ENCODE data around the gene NUP155.
"Not testable (repeated sequence)": the region's sequence is repeated elsewhere in the genome, so short reads cannot be mapped to it uniquely, and the experiment has no call there.

Gene NUP155

GRCh38 chr5:37370864-37371726, at the start of gene NUP155:
Gene NUP155, minus strand, starts transcription at chr5:37371106. Its CDS starts 129 bp downstream, at chr5:37370977.
- peak; percentile 91 for DNase-seq (ENCODE audit: low spot score)

GRCh38 chr5:37417347-37417746, 46.4 kb upstream of the NUP155 start:
- DNase-seq (ENCODE audit: low spot score): no peak

GRCh38 chr5:37415456-37415855, 44.5 kb upstream of the NUP155 start:
- DNase-seq (ENCODE audit: low spot score): not testable (repeated sequence)

GRCh38 chr5:37412515-37412914, 41.6 kb upstream of the NUP155 start:
- DNase-seq (ENCODE audit: low spot score): no peak

GRCh38 chr5:37400501-37400900, 29.6 kb upstream of the NUP155 start:
- DNase-seq (ENCODE audit: low spot score): no peak

GRCh38 chr5:37396352-37396751, 25.4 kb upstream of the NUP155 start:
- DNase-seq (ENCODE audit: low spot score): no peak

GRCh38 chr5:37391591-37391990, 20.7 kb upstream of the NUP155 start:
- DNase-seq (ENCODE audit: low spot score): no peak

- DNase-seq (ENCODE audit: low spot score): peak; percentile 92
Measured at GRCh38 chr5:37379100-37379628, 8.3 kb upstream of the NUP155 start, which contains the start of gene WDR70. Gene WDR70, plus strand, starts transcription at chr5:37379318. Its CDS starts 50 bp downstream, at chr5:37379368.

GRCh38 chr5:37378066-37378465, 7.2 kb upstream of the NUP155 start:
- not testable (repeated sequence) for DNase-seq (ENCODE audit: low spot score)

- no peak for DNase-seq (ENCODE audit: low spot score)
Measured at GRCh38 chr5:37375091-37375490, 4.2 kb upstream of the NUP155 start.

- DNase-seq (ENCODE audit: low spot score): peak; percentile 21
Measured at GRCh38 chr5:37370550-37370863, 399 bp downstream of the NUP155 start.

GRCh38 chr5:37355161-37355560, 15.7 kb downstream of the NUP155 start:
- no peak for DNase-seq (ENCODE audit: low spot score)

GRCh38 chr5:37342741-37343140, 28.2 kb downstream of the NUP155 start:
- not testable (repeated sequence) for DNase-seq (ENCODE audit: low spot score)

GRCh38 chr5:37334754-37335153, 36.2 kb downstream of the NUP155 start:
- DNase-seq (ENCODE audit: low spot score): not testable (repeated sequence)

- DNase-seq (ENCODE audit: low spot score): no peak
Measured at GRCh38 chr5:37326536-37326935, 44.4 kb downstream of the NUP155 start.

GRCh38 chr5:37323607-37324006, 47.3 kb downstream of the NUP155 start:
- DNase-seq (ENCODE audit: low spot score): no peak

- no peak for DNase-seq (ENCODE audit: low spot score)
Measured at GRCh38 chr5:37319037-37319782, 51.7 kb downstream of the NUP155 start.

GRCh38 chr5:37316027-37316426, 54.9 kb downstream of the NUP155 start:
- no peak for DNase-seq (ENCODE audit: low spot score)

GRCh38 chr5:37310360-37310759, 60.5 kb downstream of the NUP155 start:
- DNase-seq (ENCODE audit: low spot score): no peak

GRCh38 chr5:37308793-37309192, 62.1 kb downstream of the NUP155 start:
- no peak for DNase-seq (ENCODE audit: low spot score)

- DNase-seq (ENCODE audit: low spot score): no peak
Measured at GRCh38 chr5:37304888-37305287, 66.0 kb downstream of the NUP155 start.

- DNase-seq (ENCODE audit: low spot score): not testable (repeated sequence)
Measured at GRCh38 chr5:37296313-37296712, 74.6 kb downstream of the NUP155 start.

Measured in RKO (cell line).